Vagina (tissue), 2 donors: ENCODE measurements around the gene CGB8. TPM values are rescaled to one million over a fixed set of nuclear protein-coding genes. Genes with fewer than 3 reads are reported as not detected.
"Not testable (repeated sequence)": the region's sequence is repeated elsewhere in the genome, so short reads cannot be mapped to it uniquely, and the experiment has no call there.

Source experiments
- DNase-seq, 2 donors: peaks; one replicate each; pipeline ENCODE4 v3.0.0-alpha.2; 2017; ENCODE audit errors: extremely low spot score in 2 of 2
- H3K27ac ChIP-seq: fragments of 200-600 bp; sonication (generic); one replicate; pipeline ENCODE4 v1.5.1; 2019
- H3K27me3 ChIP-seq: fragments of 200-600 bp; sonication (generic); one replicate; pipeline ENCODE4 v1.5.1; 2019
- H3K36me3 ChIP-seq, 2 donors: fragments of 200-600 bp; sonication (generic); one replicate each; pipeline ENCODE4 v1.5.1; 2017 to 2019
- H3K4me1 ChIP-seq: fragments of 200-600 bp; sonication (generic); one replicate; pipeline ENCODE4 v1.5.1; 2019
- H3K4me3 ChIP-seq, 2 donors: fragments of 200-600 bp; sonication (generic); 1 replicate in 1 of 2; 2 replicates in 1 of 2; pipeline ENCODE4 v1.5.1; 2016 to 2019
- H3K9me3 ChIP-seq: fragments of 200-600 bp; sonication (generic); one replicate; pipeline ENCODE4 v1.5.1; 2019
- POLR2A ChIP-seq, 2 donors: fragments of 450-650 bp; IDR thresholded peaks; one replicate each; pipeline ENCODE4 v1.6.1; 2017; ENCODE audit warnings: antibody characterized with exemption in 2 of 2, mild to moderate bottlenecking in 2 of 2, moderate library complexity in 2 of 2
- POLR2AphosphoS5 ChIP-seq, 2 donors: sonication (generic); formaldehyde crosslinking; IDR thresholded peaks; one replicate each; pipeline ENCODE4 v1.9.0; 2017; ENCODE audit warnings: antibody characterized with exemption in 2 of 2, mild to moderate bottlenecking in 2 of 2, low read depth in 1 of 2; ENCODE audit not compliant: insufficient read depth in 1 of 2
- intact Hi-C: fragments of 100-400 bp; cut with DNase I; formaldehyde crosslinking; loops from one replicate; pipeline ENCODE4 v1.15.1; 2023
- total RNA-seq: library from RNA; depleted of rRNA; stranded (reverse); fragments of >200 nt; gene quantifications from one replicate; pipeline ENCODE4 v1.2.3, GENCODE V29; 2016
- TF ChIP-seq, protein P1 (sequence below), 3 experiments: fragments of 450-650 bp in 2 of 3; fragments of 200-600 bp in 1 of 3; sonication (generic) in 1 of 3; IDR thresholded peaks; one replicate each; pipeline ENCODE4 v1.5.1; 2017 to 2019; ENCODE audit warnings: antibody characterized with exemption in 3 of 3, mild to moderate bottlenecking in 2 of 3, moderate library complexity in 2 of 3

Gene CGB8
- not detected for total RNA-seq

DNA sequence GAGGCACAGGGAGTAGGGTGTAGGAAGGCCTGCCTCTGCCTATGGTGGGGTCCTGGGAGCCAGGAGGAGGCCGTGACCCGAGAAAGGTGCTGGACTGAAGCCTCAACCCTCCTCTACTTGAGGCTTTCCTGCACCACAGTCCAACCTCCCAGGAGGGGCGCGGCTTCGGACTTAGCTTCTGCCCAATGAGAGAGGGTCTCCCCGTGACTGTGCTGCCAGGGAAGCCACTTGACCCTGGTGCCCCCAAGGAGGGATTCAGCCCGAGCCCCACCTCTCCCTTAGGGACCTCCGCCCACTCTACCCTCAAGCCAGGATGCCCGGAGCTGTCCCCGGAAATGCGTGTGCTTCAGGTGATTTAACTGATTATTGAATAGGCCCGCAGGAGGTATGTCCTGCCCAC, at the start of gene CGB8:
Gene CGB8 (minus strand): TSS at position 101 of the 400 bp plus-strand sequence. CDS start 372 bp downstream, outside the sequence.
- H3K27ac ChIP-seq, H3K36me3 ChIP-seq, H3K4me1 ChIP-seq, intact Hi-C loops, H3K9me3 ChIP-seq, DNase-seq, H3K4me3 ChIP-seq, H3K27me3 ChIP-seq: not testable (repeated sequence)

DNA sequence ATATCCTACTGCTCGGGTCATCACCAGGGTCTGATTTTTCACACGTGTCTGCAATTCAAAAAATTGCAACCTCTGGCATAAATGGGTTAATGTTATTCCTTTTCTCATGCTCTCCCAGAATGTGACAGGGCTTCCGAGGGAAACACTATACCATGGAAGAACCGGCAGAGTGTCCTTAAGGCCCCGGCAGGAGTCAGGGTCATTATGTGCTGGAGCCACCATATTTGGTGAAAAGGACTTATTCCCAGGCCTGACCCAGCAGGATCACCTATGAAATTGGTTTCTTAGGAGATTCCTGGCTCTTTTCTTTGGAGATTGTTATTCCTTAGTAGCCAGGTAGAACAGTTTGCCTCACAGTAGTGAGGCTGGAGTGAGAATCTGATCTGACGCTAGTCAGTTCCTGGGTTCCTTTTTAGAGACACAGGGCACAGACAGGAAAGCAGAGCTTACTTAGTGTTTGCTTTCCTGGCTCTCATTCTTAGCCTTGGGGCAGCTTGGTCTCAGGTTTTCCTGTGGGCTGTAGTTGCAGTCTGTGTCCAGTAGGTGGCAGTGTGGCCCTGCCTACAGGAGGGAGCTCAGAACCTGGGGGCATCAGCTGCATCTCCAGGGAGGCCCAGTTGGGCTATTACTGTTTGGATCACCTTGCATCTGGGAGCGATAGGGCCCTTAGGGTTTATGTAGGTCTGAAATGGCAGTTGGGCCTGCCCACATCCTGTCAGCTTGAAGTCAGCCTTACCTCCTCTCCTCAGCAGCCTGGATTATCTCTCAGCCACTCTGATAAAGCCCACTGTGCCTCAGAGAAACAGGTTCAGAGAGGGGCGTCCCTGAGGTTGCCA, 48.8 kb upstream of the CGB8 start:
- DNase-seq, result no peak
- H3K4me3 ChIP-seq, result no peak overlapping the region
- peaks cover 11% of the 10 kb centered on the region for H3K4me1 ChIP-seq
- H3K9me3 ChIP-seq, result no peaks in the 10 kb centered on the region
- TF ChIP-seq POLR2A (IDR thresholded peaks at IDR 0.05) (no peak), POLR2AphosphoS5 (IDR thresholded peaks at IDR 0.05; ENCODE audit: insufficient read depth in 1 of 2, low read depth in 1 of 2) (no peak)
- TF ChIP-seq, protein P1, sequence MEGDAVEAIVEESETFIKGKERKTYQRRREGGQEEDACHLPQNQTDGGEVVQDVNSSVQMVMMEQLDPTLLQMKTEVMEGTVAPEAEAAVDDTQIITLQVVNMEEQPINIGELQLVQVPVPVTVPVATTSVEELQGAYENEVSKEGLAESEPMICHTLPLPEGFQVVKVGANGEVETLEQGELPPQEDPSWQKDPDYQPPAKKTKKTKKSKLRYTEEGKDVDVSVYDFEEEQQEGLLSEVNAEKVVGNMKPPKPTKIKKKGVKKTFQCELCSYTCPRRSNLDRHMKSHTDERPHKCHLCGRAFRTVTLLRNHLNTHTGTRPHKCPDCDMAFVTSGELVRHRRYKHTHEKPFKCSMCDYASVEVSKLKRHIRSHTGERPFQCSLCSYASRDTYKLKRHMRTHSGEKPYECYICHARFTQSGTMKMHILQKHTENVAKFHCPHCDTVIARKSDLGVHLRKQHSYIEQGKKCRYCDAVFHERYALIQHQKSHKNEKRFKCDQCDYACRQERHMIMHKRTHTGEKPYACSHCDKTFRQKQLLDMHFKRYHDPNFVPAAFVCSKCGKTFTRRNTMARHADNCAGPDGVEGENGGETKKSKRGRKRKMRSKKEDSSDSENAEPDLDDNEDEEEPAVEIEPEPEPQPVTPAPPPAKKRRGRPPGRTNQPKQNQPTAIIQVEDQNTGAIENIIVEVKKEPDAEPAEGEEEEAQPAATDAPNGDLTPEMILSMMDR (IDR thresholded peaks at IDR 0.05), result peak; percentile 90 to 97 (median 91)
- H3K36me3 ChIP-seq, result peaks cover 5 to 83% of the 10 kb centered on the region in 2 donors
- no peaks in the 10 kb centered on the region for H3K27me3 ChIP-seq
- H3K27ac ChIP-seq, result no peak overlapping the region
- intact Hi-C loops, result loop anchor here (5.0 kb wide), 2 partner anchors 50 to 105 kb away; no protein-coding TSS in a partner anchor

DNA sequence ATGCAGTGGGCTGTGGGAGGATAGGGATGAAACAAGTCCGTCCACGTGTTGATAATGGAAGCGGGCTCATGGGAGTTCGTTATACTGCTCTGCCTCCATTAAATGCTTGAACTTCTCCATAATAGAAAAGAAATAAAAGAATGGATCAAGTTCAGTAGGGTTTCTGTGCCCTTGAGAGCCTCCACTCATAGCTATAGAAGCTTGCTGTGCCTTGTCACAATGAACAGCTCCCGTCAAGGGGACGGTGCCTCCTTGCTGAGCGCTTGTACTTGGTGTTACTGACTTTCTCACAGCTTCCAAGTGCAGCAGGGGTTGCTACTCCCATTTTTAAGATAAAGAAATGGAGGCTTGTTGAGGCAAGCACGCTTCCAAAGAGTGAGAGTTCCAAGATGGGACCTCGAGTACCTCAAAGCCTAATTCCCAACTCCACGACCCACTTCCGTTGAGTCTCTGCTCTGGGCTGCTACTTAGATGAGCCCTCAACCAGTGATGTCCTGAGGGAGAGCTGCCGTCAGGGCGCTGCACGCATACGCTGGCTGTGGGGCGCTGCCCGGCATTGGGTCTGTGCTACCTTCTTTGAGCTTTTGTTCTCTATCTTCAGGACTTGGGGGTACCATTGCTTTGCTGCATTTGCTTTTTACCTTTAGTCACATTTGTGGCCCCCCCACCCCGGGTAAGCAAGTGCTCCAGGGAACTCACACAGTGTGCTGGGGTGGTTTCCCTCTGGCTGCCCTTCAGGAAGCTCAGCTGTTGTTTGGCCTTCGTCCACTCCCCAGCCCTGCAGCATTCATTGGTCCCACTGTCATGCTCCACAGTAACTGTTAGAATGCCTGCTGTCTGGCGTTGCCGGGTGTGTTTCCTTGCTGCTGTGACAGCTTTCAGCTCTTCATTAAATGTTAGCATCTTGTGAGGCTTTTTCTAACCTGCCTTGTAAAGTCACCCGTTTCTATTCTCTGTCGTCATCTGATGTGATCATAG, 45.9 kb upstream of the CGB8 start:
- Histone ChIP-seq H3K4me1 (peaks cover 11% of the 10 kb centered on the region), H3K9me3 (no peaks in the 10 kb centered on the region), H3K27me3 (no peaks in the 10 kb centered on the region), H3K36me3 (peaks cover 10 to 83% of the 10 kb centered on the region in 2 donors), H3K4me3 (no peak overlapping the region), H3K27ac (no peak overlapping the region)
- intact Hi-C loops, result loop anchor here (5.0 kb wide), 2 partner anchors 53 to 108 kb away; no protein-coding TSS in a partner anchor
- no peak for DNase-seq
- TF ChIP-seq, protein P1 (IDR thresholded peaks at IDR 0.05), result no peak
- TF ChIP-seq POLR2AphosphoS5 (IDR thresholded peaks at IDR 0.05; ENCODE audit: insufficient read depth in 1 of 2, low read depth in 1 of 2), result no peak
- no peak for TF ChIP-seq POLR2A (IDR thresholded peaks at IDR 0.05)

GRCh38 chr19:49092686-49093085, 43.8 kb upstream of the CGB8 start:
- peaks cover 4 to 75% of the 10 kb centered on the region in 2 donors for H3K36me3 ChIP-seq
- intact Hi-C loops, result no loop called here
- DNase-seq, result no peak
- no peaks in the 10 kb centered on the region for H3K9me3 ChIP-seq
- no peak overlapping the region for H3K27ac ChIP-seq
- no peak overlapping the region for H3K4me3 ChIP-seq
- H3K27me3 ChIP-seq, result no peaks in the 10 kb centered on the region
- TF ChIP-seq POLR2A (IDR thresholded peaks at IDR 0.05), result no peak
- H3K4me1 ChIP-seq, result peaks cover 14% of the 10 kb centered on the region

GRCh38 chr19:49091391-49092038, 42.6 kb upstream of the CGB8 start:
- H3K4me1 ChIP-seq, result peaks cover 26% of the 10 kb centered on the region
- H3K9me3 ChIP-seq, result no peaks in the 10 kb centered on the region
- no peak for DNase-seq
- peaks cover 4 to 71% of the 10 kb centered on the region in 2 donors for H3K36me3 ChIP-seq
- no peak overlapping the region for H3K4me3 ChIP-seq
- intact Hi-C loops, result no loop called here
- H3K27me3 ChIP-seq, result no peaks in the 10 kb centered on the region
- no peak for TF ChIP-seq POLR2AphosphoS5 (IDR thresholded peaks at IDR 0.05; ENCODE audit: insufficient read depth in 1 of 2, low read depth in 1 of 2)
- no peak overlapping the region for H3K27ac ChIP-seq

DNA sequence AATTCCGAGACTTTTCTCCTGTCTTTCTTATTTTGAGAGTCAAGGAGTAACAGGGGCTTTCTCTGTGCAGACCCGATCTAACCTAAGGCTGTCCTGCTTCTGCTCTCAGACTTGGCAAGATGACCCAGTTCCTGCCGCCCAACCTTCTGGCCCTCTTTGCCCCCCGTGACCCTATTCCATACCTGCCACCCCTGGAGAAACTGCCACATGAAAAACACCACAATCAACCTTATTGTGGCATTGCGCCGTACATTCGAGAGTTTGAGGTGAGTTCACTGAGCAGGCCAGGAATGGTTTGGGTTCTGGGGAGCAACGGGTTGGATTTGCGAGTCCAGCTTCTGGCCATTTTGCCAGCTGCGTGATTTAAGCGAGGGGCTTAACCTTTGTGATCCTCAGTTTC, 37.4 kb upstream of the CGB8 start:
- no peak for DNase-seq
- intact Hi-C loops, result no loop called here
- no peaks in the 10 kb centered on the region for H3K9me3 ChIP-seq
- H3K4me1 ChIP-seq, result peaks cover 29% of the 10 kb centered on the region
- peak overlapping the region; percentile 69 to 72 for H3K4me3 ChIP-seq
- peaks cover under 1 to 29% of the 10 kb centered on the region in 2 donors for H3K36me3 ChIP-seq
- no peaks in the 10 kb centered on the region for H3K27me3 ChIP-seq
- no peak for TF ChIP-seq POLR2AphosphoS5 (IDR thresholded peaks at IDR 0.05; ENCODE audit: insufficient read depth in 1 of 2, low read depth in 1 of 2)
- TF ChIP-seq, protein P1 (IDR thresholded peaks at IDR 0.05), result no peak
- TF ChIP-seq POLR2A (IDR thresholded peaks at IDR 0.05), result no peak
- H3K27ac ChIP-seq, result peak overlapping the region; percentile 80
